ENCODE data around the gene HJURP.

DNA sequence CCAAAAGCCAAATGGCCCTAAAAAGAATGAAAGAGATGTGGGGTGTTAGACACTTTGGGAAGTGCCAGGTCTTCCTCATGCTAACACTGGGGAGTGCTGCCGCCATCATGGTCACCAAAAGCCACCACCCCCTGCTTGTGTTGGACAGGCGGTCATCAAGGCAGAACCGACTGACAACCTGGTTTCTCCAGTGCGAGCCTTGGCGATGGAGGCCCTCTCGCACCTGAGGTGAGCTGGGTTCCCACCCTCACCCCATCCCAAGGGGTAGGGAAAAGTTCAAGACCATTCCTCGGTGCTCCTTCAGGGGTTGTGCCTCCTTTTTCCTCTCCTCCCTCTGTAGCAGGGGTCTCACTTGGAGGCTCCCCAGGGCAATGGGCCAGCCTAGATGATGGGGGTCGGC, 42.6 kb downstream of the HJURP start:
- TF ChIP-seq, protein P1, sequence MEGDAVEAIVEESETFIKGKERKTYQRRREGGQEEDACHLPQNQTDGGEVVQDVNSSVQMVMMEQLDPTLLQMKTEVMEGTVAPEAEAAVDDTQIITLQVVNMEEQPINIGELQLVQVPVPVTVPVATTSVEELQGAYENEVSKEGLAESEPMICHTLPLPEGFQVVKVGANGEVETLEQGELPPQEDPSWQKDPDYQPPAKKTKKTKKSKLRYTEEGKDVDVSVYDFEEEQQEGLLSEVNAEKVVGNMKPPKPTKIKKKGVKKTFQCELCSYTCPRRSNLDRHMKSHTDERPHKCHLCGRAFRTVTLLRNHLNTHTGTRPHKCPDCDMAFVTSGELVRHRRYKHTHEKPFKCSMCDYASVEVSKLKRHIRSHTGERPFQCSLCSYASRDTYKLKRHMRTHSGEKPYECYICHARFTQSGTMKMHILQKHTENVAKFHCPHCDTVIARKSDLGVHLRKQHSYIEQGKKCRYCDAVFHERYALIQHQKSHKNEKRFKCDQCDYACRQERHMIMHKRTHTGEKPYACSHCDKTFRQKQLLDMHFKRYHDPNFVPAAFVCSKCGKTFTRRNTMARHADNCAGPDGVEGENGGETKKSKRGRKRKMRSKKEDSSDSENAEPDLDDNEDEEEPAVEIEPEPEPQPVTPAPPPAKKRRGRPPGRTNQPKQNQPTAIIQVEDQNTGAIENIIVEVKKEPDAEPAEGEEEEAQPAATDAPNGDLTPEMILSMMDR (IDR thresholded peaks at IDR 0.05) = no peak
- TF ChIP-seq POLR2AphosphoS5 (IDR thresholded peaks at IDR 0.05) (no peak), POLR2A (IDR thresholded peaks at IDR 0.05; ENCODE audit: low read depth) (no peak), EP300 (IDR thresholded peaks at IDR 0.05) (no peak)

Data from esophagus muscularis mucosa (tissue), 4 donors.